Sigmoid colon (tissue), 4 donors: ENCODE measurements around the gene SLC27A1.

ENCODE experiments used
- CTCF ChIP-seq, 4 experiments: fragments of 450-650 bp in 3 of 4; fragments of 200-600 bp in 1 of 4; IDR thresholded peaks; one replicate each; pipeline ENCODE4 v1.5.1; 2016 to 2019; ENCODE audit warnings: antibody characterized with exemption in 4 of 4, mild to moderate bottlenecking in 3 of 4, moderate library complexity in 2 of 4
- EP300 ChIP-seq, 4 donors: sonication (generic); formaldehyde crosslinking; IDR thresholded peaks; one replicate each; pipeline ENCODE4 v1.6.1; 2017; ENCODE audit warnings: antibody characterized with exemption in 4 of 4
- POLR2A ChIP-seq, 2 donors: fragments of 450-650 bp; IDR thresholded peaks; one replicate each; pipeline ENCODE4 v1.6.1; 2016; ENCODE audit warnings: antibody characterized with exemption in 2 of 2, mild to moderate bottlenecking in 2 of 2, moderate library complexity in 2 of 2
- POLR2AphosphoS5 ChIP-seq, 4 donors: sonication (generic); formaldehyde crosslinking; IDR thresholded peaks; one replicate each; pipeline ENCODE4 v1.6.1; 2017; ENCODE audit warnings: antibody characterized with exemption in 4 of 4

GRCh38 chr19:17489392-17490030 is 19.2 kb downstream of the SLC27A1 start:
- TF ChIP-seq CTCF (IDR thresholded peaks at IDR 0.05) = no peak
- TF ChIP-seq POLR2A (IDR thresholded peaks at IDR 0.05) = no peak
- no peak for TF ChIP-seq POLR2AphosphoS5 (IDR thresholded peaks at IDR 0.05)
- TF ChIP-seq EP300 (IDR thresholded peaks at IDR 0.05) = no peak
